Midbrain (tissue), 1 donor: ENCODE data around the gene SLC10A1.

Experiments
- DNase-seq: peaks from one replicate; lab custom pipeline; 2025; lab: John Stamatoyannopoulos, UW

The SLC10A1 gene

GRCh38 chr14:69808919-69809808, 12.1 kb upstream of the SLC10A1 start:
- no peak for DNase-seq

GRCh38 chr14:69807192-69807591, 10.2 kb upstream of the SLC10A1 start:
- no peak for DNase-seq

- DNase-seq = no peak
These were observed 7.9 kb upstream of the SLC10A1 start for GRCh38 chr14:69804902-69805301.

- DNase-seq = no peak
These were observed 6.7 kb upstream of the SLC10A1 start for GRCh38 chr14:69803753-69804152.

- no peak for DNase-seq
These were observed 1.3 kb upstream of the SLC10A1 start for GRCh38 chr14:69798339-69798735.

- no peak for DNase-seq
These were observed 715 bp upstream of the SLC10A1 start for GRCh38 chr14:69797573-69798338.

- no peak for DNase-seq
These were observed 1.4 kb downstream of the SLC10A1 start for GRCh38 chr14:69795691-69796090.

GRCh38 chr14:69794791-69795190, 2.2 kb downstream of the SLC10A1 start:
- DNase-seq = no peak

GRCh38 chr14:69792887-69793421, 4.1 kb downstream of the SLC10A1 start:
- DNase-seq = no peak

GRCh38 chr14:69789118-69789640, 7.9 kb downstream of the SLC10A1 start:
- DNase-seq = no peak

- DNase-seq = no peak
These were observed 10.4 kb downstream of the SLC10A1 start for GRCh38 chr14:69786603-69787002.

GRCh38 chr14:69784942-69785341, 12.1 kb downstream of the SLC10A1 start:
- DNase-seq = no peak

GRCh38 chr14:69780952-69781351, 16.1 kb downstream of the SLC10A1 start:
- DNase-seq = no peak

- DNase-seq = no peak
These were observed 16.9 kb downstream of the SLC10A1 start for GRCh38 chr14:69780092-69780491.

GRCh38 chr14:69779088-69779487, 18.0 kb downstream of the SLC10A1 start:
- DNase-seq = no peak

GRCh38 chr14:69776875-69777453, 20.1 kb downstream of the SLC10A1 start:
- no peak for DNase-seq

GRCh38 chr14:69775012-69775411, 22.0 kb downstream of the SLC10A1 start:
- no peak for DNase-seq

- no peak for DNase-seq
These were observed 23.3 kb downstream of the SLC10A1 start for GRCh38 chr14:69773571-69774276.

- no peak for DNase-seq
These were observed 24.7 kb downstream of the SLC10A1 start for GRCh38 chr14:69772082-69773017.

- DNase-seq = no peak
These were observed 25.9 kb downstream of the SLC10A1 start for GRCh38 chr14:69771136-69771535.
